NCI-H2029 treated with DMSO at 0.1 percent for 48 hours (cell line): ENCODE results near the gene ABHD11.
"Not testable (repeated sequence)": the region's sequence is repeated elsewhere in the genome, so short reads cannot be mapped to it uniquely, and the experiment has no call there.

Source experiments
- DNase-seq: peaks from one replicate; lab custom pipeline; 2025; lab: John Stamatoyannopoulos, UW

ABHD11 gene

DNA sequence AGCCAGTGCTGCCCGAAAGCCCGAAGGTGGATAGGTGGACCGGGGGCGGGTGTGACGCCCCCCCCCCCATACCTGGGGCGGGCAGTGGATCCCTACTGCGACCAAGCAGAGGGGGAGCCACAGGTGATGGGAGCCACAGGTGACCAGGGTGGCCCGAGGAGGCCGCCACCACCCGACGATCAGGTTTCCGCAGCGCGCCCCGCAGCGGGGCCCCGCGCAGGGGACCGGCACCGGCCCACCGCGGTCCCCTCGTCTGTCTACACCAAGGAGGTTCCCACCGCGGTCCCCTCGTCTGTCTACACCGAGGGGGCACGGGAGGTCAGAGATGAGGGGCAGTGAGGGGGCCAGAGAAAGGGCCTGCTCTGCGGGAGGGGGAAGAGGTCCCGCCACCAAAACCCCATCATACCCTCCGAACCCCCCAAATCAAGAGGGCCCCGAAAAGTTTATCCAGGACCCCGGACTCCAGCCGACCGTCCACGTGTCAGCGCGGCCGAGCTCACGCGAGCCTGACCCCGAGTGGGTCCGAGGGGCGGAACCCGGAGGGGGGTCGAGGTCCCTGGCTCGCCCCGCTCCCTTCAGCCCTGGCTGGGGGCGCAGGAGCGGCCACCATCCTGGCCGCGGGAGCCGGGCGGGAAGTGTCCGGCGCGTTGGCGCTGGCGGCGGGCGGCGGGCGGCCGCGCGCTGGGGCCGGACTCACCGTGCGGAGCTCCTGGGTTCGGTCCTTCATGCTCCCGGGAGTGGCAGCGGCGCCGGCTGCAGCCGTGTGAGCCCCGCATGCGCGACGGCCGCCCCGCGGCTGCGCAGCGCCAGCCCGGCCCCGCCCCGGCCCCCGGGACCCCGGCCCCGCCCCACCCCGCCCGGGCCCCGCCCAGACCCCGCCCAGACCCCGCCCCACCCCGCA is 19.4 kb downstream of the ABHD11 start, which contains the start of gene STX1A:
STX1A (minus strand) TSS at position 765 of the 901 bp plus-strand sequence; CDS start at position 727, 38 bp downstream.
- no peak for DNase-seq

GRCh38 chr7:73718438-73718881 is 20.1 kb downstream of the ABHD11 start:
- no peak for DNase-seq

GRCh38 chr7:73717991-73718405 is 20.6 kb downstream of the ABHD11 start:
- DNase-seq, result no peak

- DNase-seq, result no peak
These were observed 21.4 kb downstream of the ABHD11 start for GRCh38 chr7:73717025-73717807.

- no peak for DNase-seq
These were observed 22.2 kb downstream of the ABHD11 start for GRCh38 chr7:73716318-73716890.

GRCh38 chr7:73715648-73716317 is 22.8 kb downstream of the ABHD11 start:
- peak; percentile 74 for DNase-seq

DNA sequence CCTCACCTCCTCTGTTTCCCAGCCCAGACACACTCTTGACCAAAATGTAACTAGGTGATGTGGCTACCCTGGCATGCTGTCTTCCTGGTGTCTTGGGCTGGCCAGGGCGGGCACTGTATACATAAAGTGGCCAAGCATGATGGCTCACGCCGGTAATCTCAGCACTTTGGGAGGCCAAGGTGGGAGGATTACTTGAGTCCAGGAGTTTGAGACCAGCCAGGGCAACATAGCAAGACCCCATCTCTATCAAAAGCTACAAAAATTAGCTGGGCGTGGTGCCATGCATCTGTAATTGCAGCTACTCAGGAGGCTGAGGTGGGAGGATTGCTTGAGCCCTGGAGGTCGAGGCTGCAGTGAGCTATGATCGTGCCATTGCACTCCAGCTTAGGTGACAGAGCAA is 25.3 kb downstream of the ABHD11 start:
- DNase-seq, result not testable (repeated sequence)

DNA sequence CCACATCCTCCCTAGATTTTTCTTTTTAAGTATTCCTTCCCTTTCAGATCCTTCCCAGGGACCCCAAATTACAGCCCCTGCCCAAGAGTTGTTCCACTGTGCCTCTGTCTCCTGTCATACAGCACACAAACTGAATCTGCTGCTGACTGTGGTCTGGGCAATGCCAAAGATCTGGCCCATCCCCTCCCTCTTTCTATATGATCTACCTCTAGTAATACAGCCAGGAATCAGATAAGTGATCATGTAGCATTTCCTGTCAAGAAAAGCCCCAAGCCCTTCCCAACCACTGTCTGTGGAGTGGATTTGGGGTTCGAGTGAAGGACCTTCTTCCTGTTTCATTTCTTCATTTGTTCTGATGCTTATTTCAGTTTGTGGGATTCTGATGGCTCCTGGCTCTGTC is 25.8 kb downstream of the ABHD11 start:
- no peak for DNase-seq

GRCh38 chr7:73708961-73709549 is 29.5 kb downstream of the ABHD11 start:
- no peak for DNase-seq

DNA sequence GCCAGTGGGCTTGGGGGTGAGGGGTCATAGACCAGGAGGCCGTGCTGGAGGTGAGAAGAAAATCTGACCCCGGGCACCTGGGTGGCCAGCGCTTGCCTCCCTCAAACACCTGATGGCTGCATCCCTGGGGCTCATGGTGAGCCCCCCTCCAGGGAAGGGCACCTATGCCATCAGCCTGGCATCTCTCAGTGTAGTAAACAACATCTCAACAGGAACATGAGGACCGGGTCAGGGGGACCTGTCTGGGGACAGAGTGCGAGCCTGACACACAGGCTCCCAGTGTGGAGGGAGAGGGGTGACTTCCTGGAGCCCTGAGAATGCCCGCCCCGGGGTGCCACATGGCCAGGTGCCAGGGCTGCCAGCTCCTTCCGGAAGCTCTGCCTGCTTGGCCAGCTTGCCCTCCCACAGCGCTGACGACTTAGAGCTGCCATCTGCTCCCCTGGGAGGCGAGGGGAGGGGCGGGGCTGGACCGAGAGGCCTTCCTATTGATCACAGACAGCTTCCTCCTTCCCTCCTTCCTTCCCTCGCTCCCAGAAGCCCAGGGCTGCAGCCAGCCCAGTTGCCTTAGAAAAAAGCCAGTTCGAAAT is 31.5 kb downstream of the ABHD11 start:
- DNase-seq, result peak; percentile 56

DNA sequence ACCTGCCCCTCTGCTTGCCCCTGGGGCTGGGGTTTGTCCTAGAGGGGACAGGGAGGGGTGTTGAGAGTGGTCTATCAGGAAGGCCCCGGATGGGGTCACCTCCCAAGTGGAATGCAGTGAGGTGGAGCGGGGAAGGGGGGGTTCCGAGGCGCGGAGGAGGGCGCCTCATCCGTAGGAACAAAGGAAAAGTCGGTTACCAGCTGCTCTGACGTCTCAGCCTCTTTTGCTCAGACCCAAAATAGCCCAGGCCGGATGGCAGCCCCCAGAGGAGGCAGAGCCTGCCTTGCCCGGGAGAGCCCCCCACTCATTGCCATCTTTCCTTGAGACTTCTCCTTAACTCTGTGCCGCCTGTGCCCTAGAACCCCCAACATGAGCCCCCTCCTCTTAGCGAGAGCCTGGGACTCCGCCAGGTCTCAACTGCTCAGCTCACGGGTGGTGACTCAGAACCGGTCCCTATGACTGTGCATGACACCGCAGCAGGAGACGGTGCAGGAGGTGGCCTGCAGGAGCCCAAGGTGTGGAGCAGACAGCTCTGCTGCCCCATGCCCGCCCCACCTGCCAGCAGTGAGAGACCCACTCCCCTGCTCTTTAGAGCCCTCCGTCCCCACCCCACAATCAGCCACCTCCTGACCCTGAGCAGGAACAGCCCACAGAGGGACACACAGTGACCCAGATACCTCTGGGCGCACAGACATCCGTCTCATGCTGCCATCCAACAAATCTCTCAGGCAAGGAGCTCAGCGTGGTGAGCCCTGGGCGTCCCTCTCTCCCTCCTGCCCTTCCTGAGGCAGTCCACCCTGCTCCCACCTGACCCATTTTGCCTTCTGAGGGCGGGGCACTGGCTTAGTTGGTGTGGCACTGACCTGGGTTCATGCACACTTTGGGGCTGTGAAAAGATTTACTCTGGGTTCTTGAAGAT is 32.2 kb downstream of the ABHD11 start:
- no peak for DNase-seq

- no peak for DNase-seq
These were observed 33.1 kb downstream of the ABHD11 start for GRCh38 chr7:73705551-73705920.

DNA sequence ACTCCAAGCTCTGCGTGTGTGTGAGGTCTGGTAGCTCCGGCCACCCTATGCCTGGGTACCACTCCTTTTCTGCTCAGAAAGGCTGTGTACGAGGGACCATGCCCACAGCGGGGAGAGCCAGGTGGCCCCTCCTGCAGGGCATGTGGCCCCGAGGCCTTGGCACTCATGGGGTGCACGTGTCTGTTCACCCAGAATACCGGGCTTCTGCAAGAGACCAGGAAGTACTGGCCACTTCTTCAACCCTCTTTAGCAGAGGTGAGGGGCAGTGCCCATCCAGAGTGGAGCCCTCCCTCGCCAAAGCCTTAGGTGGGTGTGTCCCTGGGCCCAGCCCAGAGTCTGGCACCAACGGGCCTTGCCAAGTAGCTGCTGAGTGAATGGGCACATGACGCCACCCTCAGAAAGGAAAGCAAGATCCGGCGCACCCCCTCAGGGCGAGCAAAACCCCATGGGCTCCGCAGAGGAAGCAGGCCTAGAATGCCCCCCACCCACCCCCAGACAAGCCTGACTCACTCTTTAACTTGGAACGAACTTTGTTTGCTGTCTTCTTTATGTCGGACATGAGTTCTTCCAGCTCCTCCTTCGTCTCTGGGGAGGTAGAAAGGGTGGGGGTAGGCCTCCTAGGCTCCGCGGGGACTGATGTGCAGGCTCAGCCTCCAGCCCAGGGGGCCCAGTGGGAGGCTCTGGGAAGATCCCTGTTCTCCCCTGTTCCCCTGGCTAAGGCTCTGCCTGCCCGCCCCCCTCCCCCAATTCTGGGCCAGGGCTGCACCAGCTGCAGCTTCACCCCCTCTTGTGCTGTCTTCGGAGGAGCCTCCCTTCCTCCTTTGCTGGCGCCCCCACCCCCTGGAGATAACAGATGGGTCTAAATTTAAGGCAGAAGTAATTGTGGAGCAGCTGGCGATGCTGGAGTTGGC is 33.7 kb downstream of the ABHD11 start:
- DNase-seq, result no peak

- no peak for DNase-seq
These were observed 34.6 kb downstream of the ABHD11 start for GRCh38 chr7:73703757-73704639.

GRCh38 chr7:73703225-73703624 is 35.4 kb downstream of the ABHD11 start:
- DNase-seq, result no peak

DNA sequence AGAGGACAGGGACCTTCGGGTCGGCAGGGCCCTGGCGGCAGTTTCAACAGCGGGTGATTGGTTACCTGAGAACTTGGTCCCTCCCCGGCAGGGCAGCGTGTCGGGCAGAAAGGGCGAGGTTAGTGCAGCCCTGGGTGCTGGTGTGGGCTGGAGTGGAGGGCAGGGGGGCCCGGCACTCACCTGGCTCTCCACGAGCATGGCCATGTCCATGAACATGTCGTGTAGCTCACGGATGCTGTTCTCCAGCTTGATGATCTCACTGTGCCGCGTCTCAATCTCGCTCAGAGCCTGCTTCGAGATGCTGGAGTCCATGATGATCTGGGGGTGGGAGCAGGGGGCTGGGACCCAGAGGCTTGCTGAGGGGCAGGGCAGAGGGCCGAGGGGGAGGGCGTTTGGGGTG is 35.9 kb downstream of the ABHD11 start:
- DNase-seq, result no peak

- DNase-seq, result no peak
These were observed 36.4 kb downstream of the ABHD11 start for GRCh38 chr7:73702226-73702625.
